RKO (cell line): ENCODE measurements around the gene CPSF4.
A peak's percentile ranks its signal among the peaks of the same experiment; 100 is the strongest.

ENCODE experiments used
- DNase-seq: peaks from one replicate; pipeline ENCODE4 v3.0.0-alpha.2; 2016; ENCODE audit warnings: low spot score

CPSF4 gene

DNA sequence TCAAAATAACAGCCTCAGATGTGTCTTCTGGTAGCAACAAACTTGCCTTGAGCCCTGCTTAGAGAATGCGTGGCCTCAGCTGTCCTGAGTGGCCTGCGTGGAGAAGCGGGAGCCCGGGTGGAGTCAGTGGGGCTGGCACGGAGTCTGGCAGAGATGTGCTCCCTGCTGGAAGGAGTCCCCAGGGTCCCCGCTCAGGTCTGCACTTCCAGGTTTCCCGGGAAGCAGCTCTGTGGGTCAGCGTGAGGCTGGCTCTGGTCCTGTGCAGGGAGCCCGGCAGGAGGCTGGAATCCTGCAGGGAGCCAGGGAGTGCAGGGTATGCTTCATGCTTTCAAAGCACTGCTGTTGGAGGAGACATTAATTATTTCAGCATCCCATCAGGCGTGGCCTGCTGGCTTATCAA, 10.1 kb downstream of the CPSF4 start:
- no peak for DNase-seq

DNA sequence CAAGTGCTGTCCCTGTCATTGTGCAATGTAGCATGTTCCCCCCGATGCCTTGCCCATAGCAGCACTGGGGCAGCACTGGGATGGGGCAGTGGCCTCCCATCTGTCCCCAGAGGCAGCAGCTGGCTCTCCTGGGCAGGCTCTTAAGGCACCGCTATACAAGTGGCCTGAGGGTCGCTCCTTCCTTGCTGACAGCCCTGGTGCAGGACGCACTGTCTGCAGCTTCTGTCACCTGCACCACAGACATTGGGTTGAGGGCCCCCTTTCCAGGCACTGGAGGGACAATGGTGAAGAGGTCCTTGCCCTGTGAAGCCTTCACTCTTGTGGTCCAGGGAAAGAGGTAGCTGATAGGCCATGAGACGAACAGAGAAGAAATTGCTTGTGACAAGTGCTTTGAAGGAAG, 10.6 kb downstream of the CPSF4 start:
- peak; percentile 51 for DNase-seq

DNA sequence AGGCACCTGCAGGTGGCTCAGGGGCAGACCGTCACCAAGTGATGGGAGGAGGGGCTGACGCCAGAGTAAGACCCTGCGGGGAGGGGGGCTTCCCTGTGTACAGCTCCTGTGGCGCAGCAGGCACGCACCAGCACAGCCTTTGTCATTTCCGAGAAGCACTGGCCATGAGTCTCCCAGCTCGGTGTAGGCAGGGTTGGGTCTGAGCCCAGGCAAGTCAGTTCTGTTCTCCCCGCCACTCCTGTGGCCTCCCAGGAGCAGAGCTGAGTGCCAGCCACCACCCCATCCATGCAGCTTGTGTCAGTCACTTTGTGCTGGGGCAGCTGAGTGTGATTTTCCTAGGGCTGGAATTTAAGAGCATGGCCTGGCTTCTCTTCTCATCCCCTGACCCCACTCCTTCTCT, 13.2 kb downstream of the CPSF4 start:
- no peak for DNase-seq

DNA sequence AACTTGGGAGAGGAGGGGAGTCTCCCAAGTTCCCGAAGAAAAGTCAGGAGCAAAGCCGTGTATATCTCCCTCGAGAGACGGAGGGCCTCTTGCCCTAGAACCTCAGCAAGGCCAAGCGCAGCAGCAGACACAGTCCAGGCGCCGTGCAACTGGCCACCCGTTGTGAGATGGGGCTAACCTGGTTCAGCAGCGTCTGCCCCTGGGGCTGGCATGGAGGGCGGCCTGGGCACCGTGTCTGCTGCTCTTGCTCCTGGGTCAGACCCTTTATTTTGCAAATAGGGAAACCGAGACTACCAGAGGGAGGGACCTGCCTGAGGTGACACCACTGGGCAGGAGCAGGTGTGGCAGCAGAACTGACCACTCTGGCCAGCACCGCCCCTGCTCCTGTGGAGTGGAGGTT, 13.8 kb downstream of the CPSF4 start:
- no peak for DNase-seq

DNA sequence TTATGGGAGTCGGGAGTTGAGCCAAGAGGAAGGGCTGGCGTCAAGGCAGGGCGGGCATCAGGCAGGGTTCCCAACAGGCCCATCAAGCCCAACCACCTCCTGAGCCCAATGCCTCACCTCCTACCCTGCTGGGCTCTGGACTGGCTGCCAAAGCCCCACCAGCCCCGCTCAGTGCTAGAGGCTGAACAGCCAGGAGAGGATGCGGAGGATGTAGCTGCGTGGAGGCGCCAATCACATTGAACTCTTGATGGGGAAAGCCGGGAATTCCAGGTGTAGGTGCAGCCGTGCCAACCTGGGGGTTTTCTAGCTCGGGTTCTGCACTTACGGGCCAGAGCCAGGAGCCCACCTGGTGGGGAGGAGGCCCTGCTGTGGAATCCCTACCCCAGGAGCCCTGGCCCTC, 14.4 kb downstream of the CPSF4 start:
- DNase-seq: no peak

DNA sequence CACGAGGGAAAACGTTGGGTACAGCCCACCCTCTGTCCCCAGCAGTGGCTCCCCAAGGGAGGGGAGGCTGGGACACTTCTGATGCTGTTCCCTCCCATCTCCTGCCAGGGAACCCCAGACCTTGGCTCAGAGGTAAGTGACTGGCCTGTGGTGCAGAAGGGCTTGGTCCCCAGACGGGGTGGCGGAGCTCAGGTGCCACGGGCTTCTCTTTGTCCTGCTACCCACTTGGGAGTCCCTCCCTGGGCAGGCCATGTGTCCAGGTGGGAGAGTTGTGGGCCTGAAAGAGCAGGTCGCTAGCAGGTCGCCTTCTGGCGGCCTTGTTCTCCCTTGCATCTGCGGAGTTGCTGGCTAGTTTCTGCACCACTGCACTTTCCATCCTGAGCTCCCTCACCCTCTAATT, 17.1 kb downstream of the CPSF4 start:
- no peak for DNase-seq

DNA sequence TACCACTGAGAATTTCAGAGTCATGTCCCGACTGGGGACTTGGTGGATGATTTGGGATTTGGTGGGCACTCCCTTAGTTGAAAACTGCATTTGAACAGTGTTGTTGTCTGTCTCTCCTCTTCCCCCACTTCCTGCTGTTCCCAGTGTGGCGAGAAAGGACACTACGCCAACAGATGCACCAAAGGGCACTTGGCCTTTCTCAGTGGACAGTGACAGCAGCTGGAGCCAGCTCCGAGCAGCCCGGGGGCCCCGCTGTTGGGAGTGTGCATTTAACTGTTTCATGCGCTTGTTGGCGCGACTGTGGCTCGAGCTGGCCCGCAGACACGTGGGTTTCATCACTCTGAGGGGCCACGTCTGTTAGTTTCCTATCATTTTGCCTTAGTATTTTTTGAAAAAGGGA, 17.5 kb downstream of the CPSF4 start:
- no peak for DNase-seq

DNA sequence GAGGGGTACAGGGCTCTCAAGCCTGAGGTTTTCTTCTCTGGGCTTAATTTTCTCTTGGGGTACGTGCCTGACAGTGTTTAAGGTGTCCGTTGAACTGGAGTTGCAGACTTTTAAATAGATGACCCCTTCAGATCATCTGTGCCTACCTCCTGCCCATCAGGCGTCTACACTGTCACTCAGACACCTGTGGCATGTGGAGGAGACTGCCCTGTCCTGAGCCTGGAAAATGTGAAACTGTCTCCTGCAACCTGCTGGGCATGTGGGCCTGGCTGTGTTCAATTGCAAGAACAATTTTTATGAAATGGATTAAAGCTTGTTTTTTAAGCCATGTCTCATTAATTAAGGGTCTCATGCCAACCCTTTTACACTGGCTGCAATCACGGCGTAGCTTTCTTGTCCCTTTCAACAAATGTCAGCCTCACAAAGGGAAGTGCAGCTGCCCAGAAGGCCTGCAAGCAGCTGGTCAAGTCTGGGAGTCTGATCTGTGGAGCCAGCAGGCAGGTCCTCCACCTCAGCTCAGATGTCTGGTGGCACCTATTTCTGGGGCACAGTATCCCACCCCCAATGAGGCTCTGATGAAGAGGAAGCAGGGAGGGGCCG, 18.4 kb downstream of the CPSF4 start:
- DNase-seq: no peak

DNA sequence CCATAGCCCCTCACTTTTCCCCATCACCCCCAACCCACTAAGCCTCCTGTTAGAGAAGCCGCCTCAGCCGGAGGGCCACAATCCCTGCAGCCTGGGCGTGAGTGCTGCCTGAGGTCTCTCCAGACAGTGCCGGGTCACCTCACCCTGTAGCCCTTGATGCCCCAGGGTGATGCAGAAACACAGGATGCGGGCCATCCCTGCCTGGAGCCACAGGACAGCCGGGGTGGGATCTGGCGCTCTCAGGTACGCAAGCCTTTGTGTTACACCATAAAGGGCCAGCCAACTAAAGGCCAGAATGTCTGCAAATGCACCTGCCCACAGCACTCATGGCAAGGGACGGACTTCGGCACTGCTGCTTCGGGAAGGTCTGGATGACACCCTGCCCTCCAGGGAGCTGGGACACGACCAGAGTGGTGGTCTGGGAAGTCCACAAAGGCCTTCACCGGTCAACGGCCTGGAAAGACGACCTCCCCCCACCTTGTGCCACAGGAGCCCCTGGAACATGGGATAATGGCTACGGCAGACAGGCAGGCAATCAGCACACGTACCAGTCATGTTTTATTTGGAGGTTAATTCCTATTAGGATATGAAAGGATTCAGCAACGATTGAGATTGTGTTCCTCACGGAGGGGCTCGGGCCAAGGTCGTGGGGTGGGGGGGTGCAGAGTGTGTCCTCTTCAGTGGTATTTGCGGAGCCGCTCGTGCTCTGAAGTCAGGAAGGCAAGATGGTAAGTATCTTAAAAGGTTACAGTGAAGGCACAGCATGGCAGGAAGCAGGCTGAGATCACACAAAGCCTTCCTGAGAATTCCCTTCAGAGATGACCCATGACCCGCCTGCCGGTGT, 19.1 kb downstream of the CPSF4 start:
- DNase-seq: no peak

DNA sequence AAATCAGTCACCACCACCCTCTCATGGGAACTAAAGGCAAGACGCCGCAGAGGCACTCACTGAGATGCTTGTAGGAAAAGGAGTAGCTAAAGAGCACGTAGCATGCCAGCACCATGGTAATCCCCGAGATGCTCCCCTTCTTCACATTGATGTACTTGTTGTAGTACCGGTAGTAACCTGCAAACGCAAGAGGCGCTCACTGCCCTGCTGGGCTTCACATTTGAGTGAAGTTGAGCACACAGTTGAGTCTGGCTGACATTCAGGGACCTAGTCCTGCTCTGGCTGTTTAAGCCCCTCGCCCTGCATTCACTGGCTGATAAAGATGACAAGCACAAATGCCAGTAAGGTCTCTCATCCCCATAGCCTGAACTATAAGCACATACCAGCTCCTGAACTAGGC, 20.3 kb downstream of the CPSF4 start:
- peak; percentile 71 for DNase-seq

DNA sequence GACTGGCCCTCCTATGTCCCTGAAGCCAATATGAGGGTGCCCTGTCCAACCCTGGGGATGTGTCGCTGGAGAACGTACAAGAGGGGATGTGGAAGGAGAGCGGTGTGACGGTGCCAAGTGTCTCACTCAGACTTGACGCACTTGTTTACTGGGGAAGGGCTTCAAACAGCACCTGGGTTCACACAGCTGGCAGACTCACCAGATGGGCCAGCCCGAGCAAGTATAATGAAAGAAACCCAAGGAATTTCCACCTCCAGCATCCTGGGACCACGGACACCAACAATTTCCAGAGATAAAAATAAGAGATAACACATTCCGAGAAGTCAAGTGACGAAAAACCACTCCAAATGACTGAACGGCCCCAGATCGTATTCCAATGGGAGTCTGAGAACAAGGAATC, 21.9 kb downstream of the CPSF4 start:
- DNase-seq: no peak

DNA sequence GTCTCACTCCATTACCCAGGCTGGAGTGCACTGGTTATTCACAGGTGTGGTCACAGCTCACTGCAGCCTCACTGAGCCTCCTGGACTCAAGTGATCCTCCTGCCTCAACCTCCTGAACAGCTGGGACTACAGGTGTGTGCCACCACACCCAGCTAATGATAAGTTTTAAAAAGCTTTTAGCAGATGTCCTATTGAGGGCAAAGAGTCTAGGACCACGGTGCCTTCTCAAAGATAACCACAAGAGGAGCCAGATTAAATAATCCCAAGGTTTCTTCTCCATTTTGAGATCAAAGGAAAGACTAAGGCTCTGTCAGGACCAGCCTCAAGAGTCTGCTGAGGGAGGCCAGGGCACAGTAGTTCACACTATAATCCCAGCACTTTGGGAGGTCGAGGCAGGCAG, 22.5 kb downstream of the CPSF4 start:
- DNase-seq: peak; percentile 61

DNA sequence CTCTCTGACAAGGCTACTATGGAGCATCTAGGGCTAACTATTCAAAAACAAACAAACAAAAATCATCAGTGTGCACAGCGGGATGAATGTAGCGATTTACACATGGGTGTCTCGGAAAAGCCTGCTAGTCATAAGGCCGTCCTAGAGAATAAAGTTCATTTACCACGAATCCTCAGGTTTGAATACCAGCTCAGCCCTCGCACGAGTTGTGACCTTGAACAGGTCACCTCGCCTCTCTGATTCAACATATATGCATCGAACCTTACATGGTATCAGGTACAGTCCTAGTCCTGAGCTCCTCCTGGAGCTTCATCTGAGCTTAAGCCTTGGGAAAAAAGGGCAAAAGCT, 26.7 kb downstream of the CPSF4 start:
- DNase-seq: peak; percentile 56

DNA sequence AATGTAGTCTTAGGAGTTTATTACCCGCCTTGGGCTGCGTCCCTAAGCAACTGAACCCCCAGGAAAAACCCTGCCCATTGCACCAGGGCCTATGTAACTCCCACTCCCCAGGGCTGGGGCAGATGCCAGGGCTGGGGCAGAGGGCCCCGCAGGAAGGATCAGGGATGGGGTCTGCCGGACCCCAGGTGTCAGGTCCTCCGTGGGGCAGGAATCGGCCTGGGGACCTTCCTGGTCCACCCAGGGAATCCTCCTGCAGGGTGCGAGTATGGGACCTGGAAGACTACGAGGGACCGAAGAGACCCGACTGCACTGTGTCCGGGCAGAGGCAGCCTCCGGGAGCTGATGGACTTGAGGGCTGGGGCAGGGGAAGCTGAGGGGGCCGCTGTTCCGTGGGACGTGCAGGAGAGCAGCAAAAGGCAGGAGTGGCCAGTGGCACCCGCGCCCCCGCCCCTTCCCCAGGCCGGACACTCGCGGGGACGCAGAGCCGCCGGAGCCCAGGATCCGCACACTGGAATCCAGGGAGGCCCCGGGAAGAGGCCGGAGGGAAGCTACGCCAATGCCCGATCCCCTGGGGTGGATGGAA, 29.7 kb downstream of the CPSF4 start:
- DNase-seq: no peak

DNA sequence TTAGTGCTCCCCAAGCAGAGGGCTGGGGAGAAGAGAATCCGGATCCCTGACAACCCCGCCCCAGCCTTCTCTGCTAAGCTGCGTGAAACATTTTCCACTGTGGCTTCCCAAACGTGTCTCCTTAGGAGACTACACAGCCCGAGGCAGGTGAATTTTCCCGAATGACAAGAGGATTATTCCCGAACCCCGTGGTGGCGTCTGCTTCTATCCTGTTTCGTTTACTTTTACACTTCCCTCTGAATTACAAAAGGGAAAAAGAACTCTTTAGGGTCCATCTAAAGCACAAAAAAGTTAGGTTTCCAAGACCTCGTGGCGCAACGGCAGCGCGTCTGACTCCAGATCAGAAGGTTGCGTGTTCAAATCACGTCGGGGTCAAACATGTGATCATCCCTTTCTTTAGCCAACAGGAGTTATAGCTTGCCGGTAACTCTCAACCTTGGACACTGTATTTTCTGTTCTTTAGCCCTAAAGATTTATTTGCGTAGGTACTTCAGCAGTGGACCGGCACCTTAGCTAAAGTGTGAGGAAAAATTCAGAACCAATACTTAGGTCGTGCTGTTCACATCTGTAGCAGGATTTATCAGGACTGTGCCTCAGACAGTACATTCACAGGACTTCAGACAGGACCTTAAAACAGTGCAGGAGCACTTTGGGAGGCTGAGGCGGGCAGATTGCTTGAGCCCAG, 30.8 kb downstream of the CPSF4 start:
- no peak for DNase-seq

DNA sequence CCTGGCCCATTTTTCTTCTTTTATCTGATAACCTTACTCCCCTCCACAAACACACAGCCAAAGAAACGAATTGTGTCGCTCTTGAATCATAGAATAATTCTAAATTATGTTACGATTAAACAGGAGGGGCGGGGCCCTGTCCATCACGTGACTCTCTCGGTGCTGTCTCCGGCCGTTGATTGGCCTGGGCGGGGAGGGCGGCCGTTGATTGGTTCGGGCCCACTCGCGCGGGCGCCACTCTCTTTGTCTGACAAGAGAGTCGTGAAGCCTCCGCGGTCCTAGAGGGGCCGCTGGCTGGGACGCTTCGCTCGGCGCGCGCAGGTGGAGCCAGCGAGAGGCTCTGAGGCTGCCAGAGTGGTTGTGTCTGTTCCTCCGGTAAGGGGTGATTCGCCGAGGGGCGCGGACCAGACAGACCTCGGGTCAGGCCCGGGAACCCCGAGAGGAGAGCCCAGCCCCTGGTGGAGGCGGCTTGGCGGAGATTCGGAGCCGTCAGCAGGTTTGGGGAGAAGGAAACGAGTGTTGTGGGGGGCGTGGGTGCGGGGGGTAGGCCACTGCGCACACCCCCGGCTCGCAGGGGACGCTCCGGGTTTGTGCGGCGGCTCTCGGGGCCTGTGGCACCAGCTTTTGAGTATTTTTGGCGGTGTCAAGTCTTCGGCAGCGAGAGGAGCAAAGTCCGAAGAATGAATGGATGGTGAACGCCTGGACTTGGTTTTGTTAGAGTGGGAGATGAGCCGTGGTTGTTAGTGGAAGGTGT, 34.0 kb downstream of the CPSF4 start, which contains the start of gene ZNF789:
Gene ZNF789 (plus strand): TSS at position 330 of the 754 bp plus-strand sequence. CDS start 3,567 bp downstream, outside the sequence.
- DNase-seq: peak; percentile 99

DNA sequence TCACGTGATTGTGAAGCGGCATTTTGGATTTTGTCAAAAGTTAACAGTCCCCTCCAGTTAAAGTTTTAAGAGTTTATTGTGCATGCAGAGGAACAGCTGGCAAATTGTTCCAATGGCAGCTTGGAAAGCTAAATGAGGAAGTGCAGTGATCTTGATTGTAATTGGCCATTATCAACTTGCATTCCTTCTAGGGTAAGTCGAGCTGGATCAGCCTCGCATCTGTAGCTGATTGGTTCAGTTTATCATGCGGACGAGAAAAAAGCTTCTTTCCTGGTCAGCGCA, 34.5 kb downstream of the CPSF4 start:
- peak; percentile 94 for DNase-seq

DNA sequence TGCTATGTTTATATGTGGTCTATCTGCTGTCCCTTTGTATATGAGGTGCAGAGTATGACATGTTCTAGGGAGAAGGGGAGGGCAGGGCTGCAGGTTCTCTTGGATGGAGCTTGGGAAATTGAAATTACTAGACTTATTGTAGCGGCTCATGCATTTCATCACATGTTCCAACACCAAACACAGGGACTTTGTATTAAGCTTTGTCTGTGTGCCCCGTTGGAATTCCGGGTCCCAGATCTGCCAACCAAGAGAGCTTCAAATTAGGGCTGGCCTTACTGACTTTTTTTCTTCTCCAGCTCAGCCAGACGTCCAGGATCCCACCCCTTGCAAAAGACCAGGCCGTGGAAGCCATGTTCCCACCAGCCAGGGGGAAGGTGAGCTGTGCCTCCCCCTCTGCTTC, 37.4 kb downstream of the CPSF4 start:
- no peak for DNase-seq

DNA sequence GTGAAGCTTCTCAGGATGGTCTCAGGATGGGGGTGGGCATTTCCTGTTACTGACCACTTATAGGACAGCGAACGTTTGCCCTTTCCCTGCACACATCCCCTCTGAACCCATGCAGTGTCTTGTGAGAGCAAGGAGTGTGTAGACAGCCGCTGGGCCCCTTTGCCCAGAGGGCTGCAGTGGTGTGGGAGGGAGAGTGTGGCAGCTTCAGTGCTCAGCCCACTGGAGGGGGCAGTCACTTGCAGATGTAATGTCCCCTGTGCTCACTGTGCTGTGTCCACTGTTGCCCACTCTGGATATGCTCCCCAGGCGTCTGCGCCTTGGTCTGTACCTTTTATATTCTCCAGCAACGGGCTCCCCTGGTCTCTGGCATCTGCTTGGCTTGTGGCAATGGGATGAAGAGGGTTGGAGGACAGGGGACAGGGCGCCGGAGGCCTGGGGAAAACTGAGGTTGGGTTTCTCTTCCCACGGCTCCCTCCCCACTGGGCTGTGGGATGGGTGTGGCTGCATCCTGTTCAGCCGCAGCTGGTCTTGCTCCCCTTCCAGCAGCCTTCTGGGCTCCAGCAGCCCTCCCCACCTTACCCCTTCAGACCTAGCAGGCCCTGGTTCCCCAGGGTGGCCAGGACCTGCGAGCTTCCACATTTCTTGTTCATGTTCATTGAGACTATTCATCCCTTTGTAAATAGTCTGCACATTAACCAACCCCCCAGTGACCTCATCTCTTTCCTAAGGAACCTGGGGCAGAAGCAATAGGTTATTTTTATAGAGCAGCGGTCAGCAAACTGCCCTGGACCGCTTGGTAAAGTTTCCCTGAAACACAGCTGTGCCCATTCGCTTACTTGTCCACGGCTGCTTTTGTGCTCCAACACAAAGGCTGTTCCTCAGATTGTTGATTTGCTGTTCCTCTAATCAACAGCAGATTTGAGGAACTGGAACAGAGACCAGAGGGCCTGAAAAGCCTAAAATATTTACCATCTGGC, 40.0 kb downstream of the CPSF4 start:
- DNase-seq: no peak

DNA sequence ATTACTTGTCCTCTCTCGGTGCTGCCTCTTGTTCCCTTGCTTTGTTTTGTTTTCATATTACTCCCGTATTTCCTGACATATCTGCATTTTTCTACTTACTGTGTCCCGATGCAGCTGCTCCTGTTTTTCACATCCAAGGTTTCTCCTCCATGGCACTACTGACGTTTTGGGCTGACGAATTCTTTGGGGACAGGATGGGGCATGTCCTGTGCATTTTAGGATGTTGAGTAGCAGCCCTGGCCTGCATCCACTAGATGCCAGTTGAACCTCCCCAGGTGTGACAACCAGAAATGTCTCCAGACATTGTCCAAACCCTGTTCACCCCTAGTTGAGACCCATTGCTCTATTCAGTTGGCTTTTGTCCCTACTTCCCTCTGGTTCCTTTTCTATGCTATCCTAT, 46.4 kb downstream of the CPSF4 start:
- DNase-seq: no peak

DNA sequence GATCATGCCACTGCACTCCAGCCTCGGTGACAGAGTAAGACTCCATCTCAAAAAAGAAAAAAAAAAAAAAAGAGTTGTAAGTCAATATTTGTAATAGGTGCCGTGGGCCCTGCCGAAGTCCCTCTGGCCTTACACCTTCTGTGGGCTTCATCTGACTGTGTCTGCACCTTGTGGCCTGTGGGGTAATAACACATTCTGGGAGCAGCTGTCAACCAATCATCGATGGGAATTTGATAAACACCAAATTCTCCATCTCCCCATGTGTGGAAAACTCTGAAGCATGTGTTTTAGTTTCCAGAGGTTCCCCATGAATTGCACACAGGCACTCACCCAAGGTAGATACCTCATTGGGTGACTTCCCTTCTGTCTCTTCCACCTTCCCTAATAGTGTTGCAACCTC, 50.5 kb downstream of the CPSF4 start:
- peak; percentile 43 for DNase-seq
